GM10266 (cell line): Measurements from ENCODE around the gene FNDC3B.

Experiments used
- DNase-seq: peaks from one replicate; pipeline ENCODE4 v3.0.0; 2012; ENCODE audit errors: extremely low spot score
- TF ChIP-seq, protein P1 (sequence below): IDR thresholded peaks from 2 replicates; pipeline ENCODE4 v1.5.1; 2012; ENCODE audit warnings: mild to moderate bottlenecking, low read depth; ENCODE audit not compliant: control insufficient read depth, insufficient read depth; ENCODE audit errors: missing control alignments

The FNDC3B gene

DNA sequence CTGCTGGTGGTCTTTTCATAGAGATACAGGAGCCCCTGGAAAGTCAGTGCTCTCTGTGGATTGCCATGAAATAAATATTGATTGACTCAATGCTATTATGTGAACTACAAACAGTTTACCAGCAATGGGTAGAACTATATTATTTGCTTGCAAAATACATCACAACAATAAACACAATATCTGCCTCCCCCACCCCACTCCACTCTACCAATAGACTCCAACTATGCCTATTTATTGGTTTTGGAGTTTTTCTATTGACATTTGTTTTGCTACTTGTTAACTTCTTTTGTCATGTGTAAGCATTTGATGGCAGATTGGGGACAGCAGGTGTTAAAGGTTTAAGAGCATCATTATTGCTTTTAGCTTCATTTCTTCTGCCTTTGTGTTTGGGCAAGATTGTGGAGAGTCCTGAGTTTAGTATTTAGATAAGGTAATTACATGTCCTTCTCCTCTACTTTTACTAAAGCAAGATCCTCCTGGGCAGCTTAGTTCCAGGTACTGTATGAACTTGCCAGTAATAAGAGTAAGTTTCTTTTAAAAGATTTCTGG is 8.3 kb downstream of the FNDC3B start:
- no peak for DNase-seq
- TF ChIP-seq, protein P1, sequence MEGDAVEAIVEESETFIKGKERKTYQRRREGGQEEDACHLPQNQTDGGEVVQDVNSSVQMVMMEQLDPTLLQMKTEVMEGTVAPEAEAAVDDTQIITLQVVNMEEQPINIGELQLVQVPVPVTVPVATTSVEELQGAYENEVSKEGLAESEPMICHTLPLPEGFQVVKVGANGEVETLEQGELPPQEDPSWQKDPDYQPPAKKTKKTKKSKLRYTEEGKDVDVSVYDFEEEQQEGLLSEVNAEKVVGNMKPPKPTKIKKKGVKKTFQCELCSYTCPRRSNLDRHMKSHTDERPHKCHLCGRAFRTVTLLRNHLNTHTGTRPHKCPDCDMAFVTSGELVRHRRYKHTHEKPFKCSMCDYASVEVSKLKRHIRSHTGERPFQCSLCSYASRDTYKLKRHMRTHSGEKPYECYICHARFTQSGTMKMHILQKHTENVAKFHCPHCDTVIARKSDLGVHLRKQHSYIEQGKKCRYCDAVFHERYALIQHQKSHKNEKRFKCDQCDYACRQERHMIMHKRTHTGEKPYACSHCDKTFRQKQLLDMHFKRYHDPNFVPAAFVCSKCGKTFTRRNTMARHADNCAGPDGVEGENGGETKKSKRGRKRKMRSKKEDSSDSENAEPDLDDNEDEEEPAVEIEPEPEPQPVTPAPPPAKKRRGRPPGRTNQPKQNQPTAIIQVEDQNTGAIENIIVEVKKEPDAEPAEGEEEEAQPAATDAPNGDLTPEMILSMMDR = no peak

DNA sequence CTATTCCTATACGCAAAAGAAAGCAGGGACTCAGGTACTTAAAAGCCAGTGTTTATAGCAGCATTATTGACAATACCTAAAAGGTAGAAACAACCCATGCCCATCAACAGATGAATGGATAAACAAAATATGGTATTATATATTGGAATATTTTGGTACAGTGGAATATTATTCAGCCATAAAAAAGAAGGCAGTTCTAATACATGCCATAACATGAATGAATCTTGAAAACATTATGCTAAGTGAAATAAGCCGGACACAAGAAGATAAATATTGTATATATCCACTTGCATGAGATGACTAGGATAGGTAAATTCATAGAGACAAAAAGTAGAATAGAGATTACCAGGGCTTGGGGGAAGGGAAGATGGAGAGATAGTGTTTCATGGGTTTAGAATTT is 9.2 kb downstream of the FNDC3B start:
- TF ChIP-seq, protein P1 = no peak
- no peak for DNase-seq

DNA sequence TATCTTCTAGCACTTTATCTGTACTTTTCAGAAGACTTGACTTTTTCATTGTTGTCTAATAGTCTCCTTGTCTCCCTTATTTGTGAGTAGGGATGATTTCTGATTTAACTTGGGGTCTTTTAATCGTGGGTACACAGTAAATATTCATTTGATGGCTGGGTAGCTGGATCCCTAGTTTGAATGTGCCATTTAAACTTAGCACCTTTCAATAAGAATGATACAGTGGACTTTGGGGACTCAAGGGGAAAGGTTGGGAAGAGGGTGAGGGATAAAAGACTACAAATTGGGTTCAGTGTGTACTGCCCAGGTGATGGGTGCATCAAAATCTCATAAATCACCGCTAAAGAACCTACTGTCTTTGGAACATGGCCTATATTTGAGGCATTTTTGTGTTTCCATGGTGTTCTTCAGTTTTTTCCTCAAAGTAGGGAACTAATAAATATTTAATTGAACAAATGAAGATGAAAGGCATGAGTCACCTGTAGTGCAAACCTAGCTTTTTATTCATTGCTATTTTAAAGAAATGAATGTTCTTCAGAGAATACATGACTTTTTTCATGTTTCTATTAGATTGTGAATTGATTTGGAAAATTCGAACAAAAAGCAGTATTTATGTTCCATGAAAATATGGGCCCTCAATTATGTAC is 12.1 kb downstream of the FNDC3B start:
- no peak for DNase-seq
- TF ChIP-seq, protein P1 = no peak

DNA sequence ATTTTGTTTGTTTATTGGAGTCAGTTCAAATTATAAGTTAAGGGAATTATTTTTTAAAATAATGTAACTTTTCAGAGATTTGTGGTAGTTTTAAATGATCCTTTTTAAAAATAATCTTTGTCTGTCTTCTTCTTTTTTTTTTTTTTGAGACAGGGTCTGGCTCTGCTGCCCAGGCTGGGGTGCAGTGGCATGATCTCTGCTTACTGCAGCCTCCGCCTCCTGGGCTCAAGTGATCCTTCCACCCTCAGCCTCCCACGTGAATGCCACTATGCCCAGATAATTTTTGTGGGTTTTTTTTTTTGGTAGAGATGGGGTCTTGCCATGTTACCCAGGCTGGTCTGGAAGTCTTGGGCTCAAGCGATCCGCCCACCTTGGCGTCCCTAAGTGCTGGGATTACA is 12.6 kb downstream of the FNDC3B start:
- no peak for DNase-seq
- TF ChIP-seq, protein P1 = no peak

DNA sequence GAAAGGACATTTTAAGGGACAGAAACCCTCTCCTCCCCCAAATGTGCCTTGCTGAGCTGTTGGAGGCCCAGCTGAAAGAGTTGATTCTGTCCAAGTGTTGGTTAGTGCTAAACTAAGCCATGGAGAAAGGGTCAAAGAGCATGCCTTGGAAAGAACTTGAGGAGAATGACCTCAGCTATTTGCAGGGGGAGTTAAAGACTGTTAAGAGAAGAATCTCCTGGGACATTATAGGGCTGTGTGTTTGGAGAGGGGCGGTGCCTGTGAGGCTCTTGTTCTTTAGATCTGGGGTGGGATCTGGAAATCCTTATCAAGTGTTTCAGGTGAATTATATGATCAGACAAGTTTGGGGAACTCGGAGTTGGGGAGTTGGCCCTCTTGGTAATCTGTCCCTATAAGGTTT is 13.0 kb downstream of the FNDC3B start:
- TF ChIP-seq, protein P1 = no peak
- no peak for DNase-seq

DNA sequence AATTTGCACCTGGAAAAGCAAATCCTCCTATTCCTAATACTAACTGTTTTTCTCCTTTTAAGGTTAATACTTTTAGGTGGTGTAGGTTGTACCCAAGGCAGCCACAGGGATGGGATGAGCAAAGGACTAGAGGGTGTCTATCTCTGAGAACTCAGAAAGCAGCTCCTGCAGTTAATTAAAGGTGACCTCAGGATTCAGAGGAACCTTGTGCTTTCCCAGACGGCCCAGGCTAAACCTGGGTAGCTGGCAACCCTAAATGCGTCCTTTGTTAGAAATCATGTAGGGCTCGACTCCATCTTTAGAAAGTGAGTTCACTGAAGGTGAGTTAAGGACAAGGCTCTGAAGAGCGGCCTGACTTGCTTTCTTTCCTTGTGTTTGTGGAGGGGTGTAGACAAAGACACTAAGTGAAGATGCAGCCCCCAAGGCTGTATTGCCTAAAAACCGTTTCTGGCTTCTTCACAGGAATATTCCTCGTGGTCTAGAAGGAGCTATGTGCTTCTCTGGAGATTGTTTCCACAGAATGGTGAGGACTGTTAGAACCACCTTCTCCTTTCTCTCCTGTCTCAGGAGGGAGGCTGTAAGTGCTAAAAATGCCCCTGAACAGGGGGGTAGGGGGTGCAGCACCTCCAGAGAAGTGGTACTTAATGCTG is 14.9 kb downstream of the FNDC3B start:
- DNase-seq = no peak
- TF ChIP-seq, protein P1 = no peak

DNA sequence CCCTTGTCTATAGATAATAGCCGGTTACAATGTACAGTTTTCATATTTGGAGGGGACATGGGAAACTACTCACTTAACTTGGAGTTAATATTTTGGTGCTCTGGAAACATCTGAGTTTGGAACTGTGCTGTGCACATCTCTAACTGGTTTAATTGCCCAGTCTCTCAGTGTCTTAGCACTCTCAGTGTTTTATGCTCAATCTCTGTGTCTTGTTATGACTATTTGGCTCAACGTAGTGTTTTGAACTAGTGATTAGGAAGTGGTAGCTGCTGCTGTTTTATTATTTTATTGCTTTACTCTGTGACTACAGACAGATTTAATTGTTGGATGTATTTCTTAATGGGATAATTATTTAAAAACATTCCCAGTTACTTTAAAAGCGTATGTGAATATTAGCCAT is 17.0 kb downstream of the FNDC3B start:
- no peak for DNase-seq
- TF ChIP-seq, protein P1 = no peak
